ENCODE data around the gene MTURN. TPM values are rescaled to one million over a fixed set of nuclear protein-coding genes. Genes with fewer than 3 reads are reported as not detected.

The MTURN gene
- total RNA-seq (2014; rRNA removed; shearing (Covaris generic)), result 6.1 and 6.3 TPM in 2 replicates

GRCh38 chr7:30134611-30135300 lies at the start of gene MTURN:
Gene MTURN (plus strand): TSS chr7:30134986. CDS start chr7:30135137, 151 bp downstream.

Small RNA genes within 50 kb of the gene (small RNA-seq; reads per million reads assigned to genes)
- not detected for gene RPS27P16

Other genes starting within 250 kb of the MTURN start
- gene SCRN1, start 145.2 kb upstream of the MTURN start, total RNA-seq (2014; rRNA removed; shearing (Covaris generic)), result 86.1 and 87.9 TPM in 2 replicates
- 7.5 and 8.5 TPM in 2 replicates for gene FKBP14, start 108.3 kb upstream of the MTURN start, total RNA-seq (2014; rRNA removed; shearing (Covaris generic))
- 6.4 and 7.3 TPM in 2 replicates for gene PLEKHA8, start 106.6 kb upstream of the MTURN start, total RNA-seq (2014; rRNA removed; shearing (Covaris generic))
- gene ZNRF2, start 149.6 kb downstream of the MTURN start, total RNA-seq (2014; rRNA removed; shearing (Covaris generic)), result 7.0 and 12.3 TPM in 2 replicates

Data from A375 (cell line).